Activated T-helper 1 cell treated with anti-CD3 and anti-CD28 coated beads, Interleukin-2, amount 50 U/mL, for 16 hours (primary cell): ENCODE data around the gene TTC28.

Source experiments
- DNase-seq, 2 donors: peaks; one replicate each; pipeline ENCODE4 v3.0.0-alpha.2; 2020; ENCODE audit warnings: low read depth in 1 of 2, low spot score in 1 of 2

The TTC28 gene

GRCh38 chr22:27941143-27941542, 738.5 kb downstream of the TTC28 start:
- DNase-seq: no peak

GRCh38 chr22:27937453-27937852, 742.2 kb downstream of the TTC28 start:
- DNase-seq: no peak

GRCh38 chr22:27935897-27936296, 743.7 kb downstream of the TTC28 start:
- no peak for DNase-seq

- no peak for DNase-seq
Observed at GRCh38 chr22:27934069-27934468, 745.6 kb downstream of the TTC28 start.

- no peak for DNase-seq
Observed at GRCh38 chr22:27933186-27933983, 746.3 kb downstream of the TTC28 start.

GRCh38 chr22:27930331-27931060, 749.1 kb downstream of the TTC28 start:
- DNase-seq: no peak
